Measurements from ENCODE around the gene CACFD1.

Gene CACFD1

DNA sequence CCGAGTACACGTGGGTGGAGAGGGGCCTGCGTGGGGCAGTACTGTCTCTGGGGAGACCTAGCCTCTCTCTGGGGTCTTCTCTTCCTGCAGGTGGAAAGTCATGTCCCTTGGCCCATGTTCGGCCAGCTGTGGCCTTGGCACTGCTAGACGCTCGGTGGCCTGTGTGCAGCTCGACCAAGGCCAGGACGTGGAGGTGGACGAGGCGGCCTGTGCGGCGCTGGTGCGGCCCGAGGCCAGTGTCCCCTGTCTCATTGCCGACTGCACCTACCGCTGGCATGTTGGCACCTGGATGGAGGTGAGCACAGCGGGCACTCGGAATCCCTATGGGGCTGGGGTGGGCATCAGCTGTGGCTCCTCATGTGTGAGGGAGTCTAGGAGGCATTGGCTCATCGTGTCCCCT lies 5.5 kb upstream of the CACFD1 start:
- TF ChIP-seq, protein P1, sequence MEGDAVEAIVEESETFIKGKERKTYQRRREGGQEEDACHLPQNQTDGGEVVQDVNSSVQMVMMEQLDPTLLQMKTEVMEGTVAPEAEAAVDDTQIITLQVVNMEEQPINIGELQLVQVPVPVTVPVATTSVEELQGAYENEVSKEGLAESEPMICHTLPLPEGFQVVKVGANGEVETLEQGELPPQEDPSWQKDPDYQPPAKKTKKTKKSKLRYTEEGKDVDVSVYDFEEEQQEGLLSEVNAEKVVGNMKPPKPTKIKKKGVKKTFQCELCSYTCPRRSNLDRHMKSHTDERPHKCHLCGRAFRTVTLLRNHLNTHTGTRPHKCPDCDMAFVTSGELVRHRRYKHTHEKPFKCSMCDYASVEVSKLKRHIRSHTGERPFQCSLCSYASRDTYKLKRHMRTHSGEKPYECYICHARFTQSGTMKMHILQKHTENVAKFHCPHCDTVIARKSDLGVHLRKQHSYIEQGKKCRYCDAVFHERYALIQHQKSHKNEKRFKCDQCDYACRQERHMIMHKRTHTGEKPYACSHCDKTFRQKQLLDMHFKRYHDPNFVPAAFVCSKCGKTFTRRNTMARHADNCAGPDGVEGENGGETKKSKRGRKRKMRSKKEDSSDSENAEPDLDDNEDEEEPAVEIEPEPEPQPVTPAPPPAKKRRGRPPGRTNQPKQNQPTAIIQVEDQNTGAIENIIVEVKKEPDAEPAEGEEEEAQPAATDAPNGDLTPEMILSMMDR (IDR thresholded peaks at IDR 0.05), result no peak

DNA sequence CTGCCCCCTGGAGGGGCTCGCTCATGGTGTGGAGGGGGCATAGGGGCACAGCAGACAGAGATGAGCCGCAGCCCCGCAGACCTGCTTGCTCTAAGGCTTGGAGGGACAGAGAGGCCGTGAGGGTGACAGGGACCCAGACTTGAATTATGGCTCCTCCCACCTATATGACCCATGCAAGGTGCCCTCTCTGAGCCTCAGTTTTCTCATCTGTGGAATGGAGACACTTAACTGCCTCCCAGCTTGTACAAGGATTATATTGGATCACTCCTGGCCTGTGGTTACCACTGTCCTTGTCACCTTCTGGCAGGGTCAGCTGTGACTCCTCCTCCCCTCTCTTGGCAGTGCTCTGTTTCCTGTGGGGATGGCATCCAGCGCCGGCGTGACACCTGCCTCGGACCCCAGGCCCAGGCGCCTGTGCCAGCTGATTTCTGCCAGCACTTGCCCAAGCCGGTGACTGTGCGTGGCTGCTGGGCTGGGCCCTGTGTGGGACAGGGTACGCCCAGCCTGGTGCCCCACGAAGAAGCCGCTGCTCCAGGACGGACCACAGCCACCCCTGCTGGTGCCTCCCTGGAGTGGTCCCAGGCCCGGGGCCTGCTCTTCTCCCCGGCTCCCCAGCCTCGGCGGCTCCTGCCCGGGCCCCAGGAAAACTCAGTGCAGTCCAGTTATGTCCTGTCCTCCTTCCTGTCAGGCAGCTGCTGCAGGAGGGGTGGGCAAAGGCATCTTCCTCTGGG lies 4.7 kb upstream of the CACFD1 start:
- TF ChIP-seq, protein P1 (IDR thresholded peaks at IDR 0.05), result no peak

DNA sequence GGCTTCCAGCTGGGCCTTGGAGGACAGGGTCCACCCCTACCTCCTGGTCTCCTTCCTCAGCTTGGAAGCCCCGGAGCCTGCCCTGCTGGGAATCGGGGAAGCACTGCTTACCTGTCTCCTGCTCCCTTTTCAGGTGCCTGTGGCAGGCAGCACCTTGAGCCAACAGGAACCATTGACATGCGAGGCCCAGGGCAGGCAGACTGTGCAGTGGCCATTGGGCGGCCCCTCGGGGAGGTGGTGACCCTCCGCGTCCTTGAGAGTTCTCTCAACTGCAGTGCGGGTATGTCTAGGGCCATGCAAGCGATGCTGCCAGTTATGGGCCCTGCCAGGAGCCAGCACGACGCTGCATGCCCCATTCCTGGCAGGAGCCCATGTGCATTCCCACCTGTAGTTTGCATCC lies 3.8 kb upstream of the CACFD1 start:
- TF ChIP-seq, protein P1 (IDR thresholded peaks at IDR 0.05), result no peak

DNA sequence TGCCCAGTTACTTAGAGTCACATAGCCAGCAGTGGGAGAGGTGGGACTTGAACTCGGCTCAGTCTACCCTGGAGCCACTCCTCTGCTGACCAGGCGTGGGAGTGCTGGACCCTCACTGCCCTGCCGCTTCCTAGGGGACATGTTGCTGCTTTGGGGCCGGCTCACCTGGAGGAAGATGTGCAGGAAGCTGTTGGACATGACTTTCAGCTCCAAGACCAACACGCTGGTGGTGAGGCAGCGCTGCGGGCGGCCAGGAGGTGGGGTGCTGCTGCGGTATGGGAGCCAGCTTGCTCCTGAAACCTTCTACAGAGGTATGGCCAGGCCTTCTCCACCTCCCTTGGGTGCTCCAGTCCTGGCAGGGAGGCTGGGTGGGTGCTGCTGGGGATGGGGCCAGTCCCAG lies 3.4 kb upstream of the CACFD1 start:
- TF ChIP-seq, protein P1 (IDR thresholded peaks at IDR 0.05), result no peak

DNA sequence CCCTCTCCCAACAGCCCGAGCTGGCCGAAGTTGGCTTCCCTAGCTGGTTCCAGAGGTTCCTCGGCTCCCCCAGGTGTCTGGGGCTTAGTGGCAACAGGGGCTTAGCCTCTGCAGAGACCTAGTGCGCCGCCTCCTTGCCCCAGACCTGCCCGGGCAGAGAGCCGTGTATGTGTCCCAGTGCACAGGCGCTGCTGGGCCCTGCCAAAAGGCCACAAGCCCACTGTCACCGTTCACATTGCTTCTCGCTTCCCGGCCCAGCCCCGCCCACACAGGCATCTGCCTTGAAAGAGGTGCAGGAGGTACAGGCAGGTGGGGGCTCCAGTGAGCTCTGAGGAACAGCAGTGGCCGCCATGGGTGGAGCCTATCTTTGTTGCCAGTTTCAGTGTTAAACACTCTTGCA lies 2.5 kb upstream of the CACFD1 start:
- TF ChIP-seq, protein P1 (IDR thresholded peaks at IDR 0.05), result no peak

DNA sequence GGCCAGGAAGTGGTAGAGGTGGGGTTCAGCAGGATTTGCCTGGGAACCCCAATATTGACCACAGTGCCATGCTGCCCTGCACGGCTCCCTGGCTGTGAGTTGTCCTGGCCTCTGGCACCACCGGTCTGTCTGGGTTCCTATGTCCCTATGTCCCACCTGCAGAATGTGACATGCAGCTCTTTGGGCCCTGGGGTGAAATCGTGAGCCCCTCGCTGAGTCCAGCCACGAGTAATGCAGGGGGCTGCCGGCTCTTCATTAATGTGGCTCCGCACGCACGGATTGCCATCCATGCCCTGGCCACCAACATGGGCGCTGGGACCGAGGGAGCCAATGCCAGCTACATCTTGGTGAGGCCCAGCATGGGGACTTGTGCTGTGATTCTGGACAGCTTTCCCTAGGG lies 2.0 kb upstream of the CACFD1 start:
- TF ChIP-seq, protein P1 (IDR thresholded peaks at IDR 0.05), result no peak

DNA sequence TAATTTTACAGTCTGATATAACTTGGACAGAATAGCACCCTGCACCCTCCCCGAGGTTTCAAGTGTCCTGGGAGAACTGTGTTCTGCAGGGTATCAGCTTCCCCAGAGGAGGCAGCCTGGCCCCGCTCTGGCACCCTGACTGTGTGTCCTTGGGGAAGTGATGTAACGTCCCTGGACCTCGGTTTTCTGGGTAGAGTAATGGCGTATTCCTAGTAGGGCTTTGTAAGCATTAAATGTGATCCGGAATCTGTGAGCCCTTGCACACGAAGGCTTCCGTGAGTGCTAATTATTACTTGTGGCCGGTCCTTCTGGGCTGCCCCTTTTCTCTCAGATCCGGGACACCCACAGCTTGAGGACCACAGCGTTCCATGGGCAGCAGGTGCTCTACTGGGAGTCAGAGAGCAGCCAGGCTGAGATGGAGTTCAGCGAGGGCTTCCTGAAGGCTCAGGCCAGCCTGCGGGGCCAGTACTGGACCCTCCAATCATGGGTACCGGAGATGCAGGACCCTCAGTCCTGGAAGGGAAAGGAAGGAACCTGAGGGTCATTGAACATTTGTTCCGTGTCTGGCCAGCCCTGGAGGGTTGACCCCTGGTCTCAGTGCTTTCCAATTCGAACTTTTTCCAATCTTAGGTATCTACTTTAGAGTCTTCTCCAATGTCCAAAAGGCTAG lies 1.0 kb upstream of the CACFD1 start:
- TF ChIP-seq, protein P1 (IDR thresholded peaks at IDR 0.05), result no peak
